PFSK-1 (cell line): ENCODE data around the gene CCDC171.

ENCODE experiments used
- POLR2AphosphoS5 ChIP-seq: IDR thresholded peaks from 2 replicates; pipeline ENCODE4 v1.6.1; 2012; ENCODE audit warnings: low read depth, mild to moderate bottlenecking, control low read depth, low read length, moderate library complexity
- SIN3A ChIP-seq: IDR thresholded peaks from 2 replicates; pipeline ENCODE4 v1.6.1; 2012; ENCODE audit warnings: mild to moderate bottlenecking, low read length, moderate library complexity, borderline replicate concordance; ENCODE audit not compliant: insufficient read depth
- TAF1 ChIP-seq: IDR thresholded peaks from 2 replicates; pipeline ENCODE4 v1.6.1; 2012; ENCODE audit warnings: low read length, control low read depth, borderline replicate concordance; ENCODE audit not compliant: insufficient read depth
- TF ChIP-seq, protein P1 (sequence below), 2 experiments: IDR thresholded peaks; 2 replicates each; pipeline versions ENCODE4 v1.6.1 to v1.8.0; 2011 to 2012; ENCODE audit warnings: low read depth in 2 of 2, low read length in 2 of 2, control low read depth in 1 of 2, inconsistent platforms in 1 of 2, mild to moderate bottlenecking in 1 of 2, moderate library complexity in 1 of 2; ENCODE audit not compliant: insufficient read depth in 1 of 2

GRCh38 chr9:15509931-15510788 lies 42.7 kb upstream of the CCDC171 start:
- no peak for TF ChIP-seq POLR2AphosphoS5
- TF ChIP-seq, protein P1, sequence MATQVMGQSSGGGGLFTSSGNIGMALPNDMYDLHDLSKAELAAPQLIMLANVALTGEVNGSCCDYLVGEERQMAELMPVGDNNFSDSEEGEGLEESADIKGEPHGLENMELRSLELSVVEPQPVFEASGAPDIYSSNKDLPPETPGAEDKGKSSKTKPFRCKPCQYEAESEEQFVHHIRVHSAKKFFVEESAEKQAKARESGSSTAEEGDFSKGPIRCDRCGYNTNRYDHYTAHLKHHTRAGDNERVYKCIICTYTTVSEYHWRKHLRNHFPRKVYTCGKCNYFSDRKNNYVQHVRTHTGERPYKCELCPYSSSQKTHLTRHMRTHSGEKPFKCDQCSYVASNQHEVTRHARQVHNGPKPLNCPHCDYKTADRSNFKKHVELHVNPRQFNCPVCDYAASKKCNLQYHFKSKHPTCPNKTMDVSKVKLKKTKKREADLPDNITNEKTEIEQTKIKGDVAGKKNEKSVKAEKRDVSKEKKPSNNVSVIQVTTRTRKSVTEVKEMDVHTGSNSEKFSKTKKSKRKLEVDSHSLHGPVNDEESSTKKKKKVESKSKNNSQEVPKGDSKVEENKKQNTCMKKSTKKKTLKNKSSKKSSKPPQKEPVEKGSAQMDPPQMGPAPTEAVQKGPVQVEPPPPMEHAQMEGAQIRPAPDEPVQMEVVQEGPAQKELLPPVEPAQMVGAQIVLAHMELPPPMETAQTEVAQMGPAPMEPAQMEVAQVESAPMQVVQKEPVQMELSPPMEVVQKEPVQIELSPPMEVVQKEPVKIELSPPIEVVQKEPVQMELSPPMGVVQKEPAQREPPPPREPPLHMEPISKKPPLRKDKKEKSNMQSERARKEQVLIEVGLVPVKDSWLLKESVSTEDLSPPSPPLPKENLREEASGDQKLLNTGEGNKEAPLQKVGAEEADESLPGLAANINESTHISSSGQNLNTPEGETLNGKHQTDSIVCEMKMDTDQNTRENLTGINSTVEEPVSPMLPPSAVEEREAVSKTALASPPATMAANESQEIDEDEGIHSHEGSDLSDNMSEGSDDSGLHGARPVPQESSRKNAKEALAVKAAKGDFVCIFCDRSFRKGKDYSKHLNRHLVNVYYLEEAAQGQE (IDR thresholded peaks at IDR 0.05; ENCODE audit: insufficient read depth in 1 of 2, low read depth in 2 of 2, low read length in 2 of 2) = no peak
- no peak for TF ChIP-seq TAF1
- TF ChIP-seq SIN3A = no peak
